ENCODE measurements around the gene A2M.

GRCh38 chr12:9071518-9071917, 44.2 kb downstream of the A2M start:
- TF ChIP-seq CTCF (conservative IDR thresholded peaks at IDR 0.05; ENCODE audit: low read depth, low read length) (no peak), EZH2 (IDR thresholded peaks at IDR 0.05; ENCODE audit: low read length, unreplicated experiment) (no peak)

All from PC-3 (cell line).